T-helper 2 cell (primary cell): ENCODE measurements around the gene ZDHHC11B.
A peak's percentile ranks its signal among the peaks of the same experiment; 100 is the strongest.
"Not testable (repeated sequence)": the region's sequence is repeated elsewhere in the genome, so short reads cannot be mapped to it uniquely, and the experiment has no call there.

Source experiments
- DNase-seq, 5 experiments: peaks; one replicate each; pipeline versions ENCODE4 v3.0.0 to v3.0.0-alpha.2; 2012 to 2022
- total RNA-seq, 2 donors: gene quantifications; one replicate each; lab custom pipeline; 2026; lab: John Stamatoyannopoulos, UW

Gene ZDHHC11B, protein sequence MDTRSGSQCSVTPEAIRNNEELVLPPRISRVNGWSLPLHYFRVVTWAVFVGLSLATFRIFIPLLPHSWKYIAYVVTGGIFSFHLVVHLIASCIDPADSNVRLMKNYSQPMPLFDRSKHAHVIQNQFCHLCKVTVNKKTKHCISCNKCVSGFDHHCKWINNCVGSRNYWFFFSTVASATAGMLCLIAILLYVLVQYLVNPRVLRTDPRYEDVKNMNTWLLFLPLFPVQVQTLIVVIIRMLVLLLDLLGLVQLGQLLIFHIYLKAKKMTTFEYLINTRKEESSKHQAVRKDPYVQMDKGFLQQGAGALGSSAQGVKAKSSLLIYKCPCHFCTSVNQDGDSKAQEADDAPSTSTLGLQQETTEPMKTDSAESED
- 53.3 to 61.7 reads per million in 2 donors for total RNA-seq

DNA sequence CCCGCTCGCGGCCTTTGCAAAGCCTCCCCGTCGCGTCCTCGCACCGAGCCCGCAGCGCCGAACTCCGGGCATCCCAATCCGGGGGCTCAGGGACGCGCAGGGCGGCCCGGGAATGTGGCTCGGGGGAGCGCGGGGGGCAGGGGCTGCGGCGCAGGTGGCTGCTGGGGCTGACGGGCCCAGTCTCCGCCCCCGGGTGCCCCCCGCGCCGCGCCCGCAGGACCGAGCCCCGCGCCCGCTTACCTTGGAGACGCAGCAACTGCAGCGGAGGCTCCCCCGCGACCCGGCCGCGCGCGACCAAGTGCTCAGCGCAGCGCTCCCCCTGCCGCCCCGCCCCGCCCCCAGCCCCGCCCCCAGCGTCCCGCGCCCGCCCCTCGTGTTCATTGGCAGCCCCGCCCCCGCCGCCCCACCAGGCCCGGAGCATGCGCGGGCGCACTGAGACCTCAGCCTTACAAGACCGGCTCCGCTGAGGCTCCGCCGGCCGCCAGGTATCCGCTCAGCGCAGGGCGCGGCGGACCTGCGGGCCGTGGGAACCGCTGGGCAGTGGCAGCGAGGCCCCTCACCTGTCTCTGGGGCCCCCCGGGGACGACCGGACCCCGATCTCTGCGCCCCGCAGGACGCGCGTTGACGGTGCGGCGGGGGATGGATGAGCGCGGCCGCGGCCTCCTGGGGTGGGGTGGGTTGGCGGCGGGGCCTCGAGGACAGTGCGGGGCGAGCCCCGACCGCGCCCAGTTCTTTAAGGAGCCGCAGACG lies at the start of gene ZDHHC11B:
ZDHHC11B (minus strand) TSS at position 302 of the 750 bp plus-strand sequence. CDS start 17,810 bp downstream, outside the sequence.
- peak; percentile 72 to 93 (median 79) for DNase-seq

DNA sequence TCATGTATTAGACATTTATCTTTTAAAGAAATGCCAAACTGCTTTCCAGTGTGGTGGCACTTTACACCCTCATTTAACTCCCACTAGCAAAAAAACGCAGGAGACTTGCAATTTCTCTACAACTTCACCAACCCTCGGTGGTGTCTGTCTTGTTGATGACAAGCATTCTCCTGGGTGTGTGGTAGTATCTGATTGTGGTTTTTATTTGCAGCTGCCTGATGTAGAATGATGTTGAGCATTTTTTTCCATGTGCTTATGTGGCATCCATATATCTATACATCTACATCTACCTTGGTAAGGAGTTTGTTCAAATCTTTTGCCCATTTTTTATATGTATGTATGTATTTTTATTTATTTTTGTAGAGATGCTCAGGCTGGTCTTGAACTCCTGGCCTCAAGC lies 49.5 kb upstream of the ZDHHC11B start:
- DNase-seq, result not testable (repeated sequence)

DNA sequence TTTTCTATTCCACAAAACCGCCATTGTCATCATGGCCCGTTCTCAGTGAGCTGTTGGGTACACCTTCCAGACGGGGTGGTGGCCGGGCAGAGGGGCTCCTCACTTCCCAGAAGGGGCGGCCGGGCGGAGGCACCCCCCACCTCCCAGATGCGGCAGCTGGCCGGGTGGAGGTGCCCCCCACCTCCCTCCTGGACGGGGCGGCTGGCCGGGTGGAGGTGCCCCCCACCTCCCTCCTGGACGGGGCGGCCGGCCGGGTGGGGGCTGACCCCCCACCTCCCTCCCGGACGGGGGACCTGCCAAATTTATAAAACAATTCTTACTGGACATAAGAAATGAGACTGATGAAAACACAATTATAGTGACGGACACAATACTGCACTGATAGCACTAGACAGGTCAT lies 43.7 kb upstream of the ZDHHC11B start:
- not testable (repeated sequence) for DNase-seq

DNA sequence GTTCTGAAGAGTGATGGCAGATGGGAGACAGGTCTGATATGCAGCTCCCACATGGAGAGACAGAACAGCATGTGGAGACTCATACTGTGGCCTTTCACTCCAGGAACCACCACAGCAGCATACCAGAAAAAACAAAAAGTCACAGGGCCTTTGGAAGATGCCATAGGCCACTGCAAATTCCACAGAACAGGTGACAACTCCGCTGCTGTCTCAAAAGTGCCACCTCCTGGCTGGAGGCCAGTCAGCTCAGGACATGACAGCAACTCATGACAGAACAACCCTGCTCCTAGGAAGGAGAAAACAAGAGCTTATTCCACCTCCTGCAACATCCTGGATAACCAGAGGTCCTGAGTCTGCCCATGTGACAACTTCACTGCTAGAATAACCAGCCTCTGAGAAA lies 41.0 kb upstream of the ZDHHC11B start:
- DNase-seq, result not testable (repeated sequence)

DNA sequence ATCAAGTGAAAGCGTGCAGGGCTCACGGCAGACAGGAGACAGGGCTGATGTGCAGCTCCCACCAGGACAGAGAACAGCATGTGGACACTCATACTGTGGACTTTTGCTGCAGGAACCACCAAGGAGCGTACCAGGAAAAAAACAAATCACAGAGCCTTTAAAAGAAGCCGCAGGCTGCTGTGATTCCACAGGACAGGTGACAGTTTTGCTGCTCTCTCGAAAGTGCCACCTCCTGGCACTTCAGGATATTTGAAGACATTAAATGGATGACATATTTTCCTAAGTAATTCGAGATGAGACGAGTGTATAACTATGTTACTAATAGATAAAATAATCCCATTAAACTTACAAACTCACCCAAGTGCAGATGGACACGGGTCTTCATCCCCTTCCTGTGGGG lies 37.0 kb upstream of the ZDHHC11B start:
- no peak for DNase-seq

DNA sequence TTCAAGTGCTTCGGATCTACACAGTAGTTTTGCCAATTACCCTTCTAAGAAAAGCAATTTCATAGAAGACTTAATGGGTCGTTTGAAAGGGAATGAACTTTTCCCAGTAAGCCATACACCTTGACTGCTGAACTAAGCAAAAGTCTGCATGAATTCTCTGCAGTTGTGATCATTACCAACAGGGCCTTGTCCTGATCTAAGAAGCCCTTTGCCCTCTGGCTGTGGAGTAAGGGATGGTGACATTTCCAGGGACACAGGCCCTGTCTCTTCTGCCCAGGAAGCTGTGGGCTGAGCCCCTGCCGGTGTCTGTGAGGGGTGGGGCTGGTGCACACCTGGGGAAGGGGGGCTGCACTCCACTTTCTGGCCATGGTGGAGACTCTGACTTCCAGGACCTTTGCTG lies 35.7 kb upstream of the ZDHHC11B start:
- no peak for DNase-seq

DNA sequence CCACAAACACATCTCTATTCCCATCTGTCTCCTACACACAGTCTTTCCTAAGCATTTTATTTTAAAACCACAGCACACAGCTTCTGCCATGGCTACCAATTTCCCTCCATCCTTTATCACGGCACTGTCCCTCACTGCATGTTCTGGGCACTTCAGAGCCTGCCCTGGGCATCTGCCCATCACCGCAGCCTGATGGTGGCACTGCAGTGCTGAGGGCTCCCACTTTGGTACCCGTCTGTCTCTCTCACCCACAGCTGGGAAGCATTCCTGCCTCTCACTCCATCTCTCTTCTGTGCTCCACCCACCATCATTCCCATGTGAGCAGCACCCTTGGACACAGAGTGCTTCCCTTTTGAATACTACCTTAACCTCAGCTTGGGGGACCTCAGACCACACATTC lies 34.5 kb upstream of the ZDHHC11B start:
- DNase-seq, result no peak

DNA sequence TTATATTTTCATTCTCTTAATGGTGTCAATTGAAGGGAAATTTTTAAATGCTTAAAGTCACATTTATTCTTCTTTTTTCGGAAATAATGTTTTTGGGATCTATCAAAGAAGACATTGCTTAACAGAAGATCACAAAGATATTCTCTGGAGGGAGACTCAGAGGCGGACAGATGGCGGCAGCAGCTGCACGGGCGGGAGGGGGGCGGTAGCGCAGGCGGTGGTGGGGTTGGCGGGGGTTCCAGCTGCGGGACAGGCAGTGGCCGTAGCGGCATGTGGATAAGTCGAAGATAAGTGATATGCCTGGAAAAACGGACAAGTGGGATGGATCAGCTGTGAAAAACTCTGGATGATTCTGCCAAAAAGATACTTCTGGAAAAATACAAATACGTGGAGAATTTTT lies 31.6 kb upstream of the ZDHHC11B start:
- DNase-seq, result no peak

DNA sequence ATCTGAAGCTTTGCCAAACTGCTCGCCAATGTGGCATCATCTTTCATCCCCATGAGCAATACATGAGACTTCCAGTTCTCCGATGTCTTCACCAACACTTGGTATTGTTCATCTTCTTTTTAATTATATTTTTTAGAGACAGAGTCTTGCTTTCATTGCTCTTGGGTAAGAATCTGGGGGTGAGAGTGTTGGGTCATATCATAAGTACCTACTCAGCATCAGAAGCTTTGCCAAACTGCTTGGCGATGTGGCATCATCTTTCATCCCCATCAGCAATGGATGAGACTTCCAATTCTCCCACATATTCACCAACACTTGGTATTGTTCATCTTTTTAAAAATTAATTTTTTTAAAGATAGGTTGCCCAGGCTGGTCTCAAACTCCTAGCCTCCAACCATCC lies 30.9 kb upstream of the ZDHHC11B start:
- DNase-seq, result no peak

DNA sequence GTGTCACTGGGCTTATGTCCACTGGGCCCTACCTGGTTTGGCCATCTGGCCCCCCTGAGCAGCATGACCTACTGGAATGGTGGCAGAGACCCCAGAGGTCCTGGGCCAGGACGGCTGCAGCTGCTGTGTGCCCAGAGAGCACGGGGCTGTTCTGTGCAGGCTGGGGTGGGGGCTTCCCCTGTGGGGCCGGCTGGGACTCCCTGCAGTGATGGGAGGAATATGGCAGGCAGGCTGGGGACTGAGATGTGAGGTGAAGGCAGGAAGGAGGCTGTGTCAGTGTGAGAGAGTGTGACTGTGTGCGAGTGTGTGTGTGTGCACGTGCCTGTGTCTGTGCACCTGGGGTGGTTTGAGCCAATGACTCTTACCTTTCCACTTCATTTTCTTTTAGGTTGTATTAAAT lies 29.0 kb upstream of the ZDHHC11B start:
- DNase-seq, result not testable (repeated sequence)

DNA sequence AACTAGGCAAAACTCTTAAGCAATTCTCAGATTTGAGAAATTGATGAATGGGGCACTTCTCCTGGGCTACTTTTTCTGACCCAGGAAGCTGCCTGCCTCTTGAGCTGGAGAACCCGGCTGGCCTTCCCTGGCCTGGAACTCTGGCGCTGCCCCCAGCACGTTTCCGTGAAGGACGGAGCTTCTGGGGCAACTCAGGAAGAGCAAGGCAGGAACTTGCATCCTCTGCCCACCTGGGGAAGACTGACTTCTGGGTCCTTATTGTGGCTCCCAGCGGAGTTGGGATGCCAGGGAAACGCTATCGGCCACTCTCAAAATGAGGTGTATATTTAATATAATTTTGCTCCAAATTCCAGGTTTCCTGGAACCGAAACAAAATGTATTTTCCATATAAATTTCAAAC lies 26.9 kb upstream of the ZDHHC11B start:
- DNase-seq, result not testable (repeated sequence)

DNA sequence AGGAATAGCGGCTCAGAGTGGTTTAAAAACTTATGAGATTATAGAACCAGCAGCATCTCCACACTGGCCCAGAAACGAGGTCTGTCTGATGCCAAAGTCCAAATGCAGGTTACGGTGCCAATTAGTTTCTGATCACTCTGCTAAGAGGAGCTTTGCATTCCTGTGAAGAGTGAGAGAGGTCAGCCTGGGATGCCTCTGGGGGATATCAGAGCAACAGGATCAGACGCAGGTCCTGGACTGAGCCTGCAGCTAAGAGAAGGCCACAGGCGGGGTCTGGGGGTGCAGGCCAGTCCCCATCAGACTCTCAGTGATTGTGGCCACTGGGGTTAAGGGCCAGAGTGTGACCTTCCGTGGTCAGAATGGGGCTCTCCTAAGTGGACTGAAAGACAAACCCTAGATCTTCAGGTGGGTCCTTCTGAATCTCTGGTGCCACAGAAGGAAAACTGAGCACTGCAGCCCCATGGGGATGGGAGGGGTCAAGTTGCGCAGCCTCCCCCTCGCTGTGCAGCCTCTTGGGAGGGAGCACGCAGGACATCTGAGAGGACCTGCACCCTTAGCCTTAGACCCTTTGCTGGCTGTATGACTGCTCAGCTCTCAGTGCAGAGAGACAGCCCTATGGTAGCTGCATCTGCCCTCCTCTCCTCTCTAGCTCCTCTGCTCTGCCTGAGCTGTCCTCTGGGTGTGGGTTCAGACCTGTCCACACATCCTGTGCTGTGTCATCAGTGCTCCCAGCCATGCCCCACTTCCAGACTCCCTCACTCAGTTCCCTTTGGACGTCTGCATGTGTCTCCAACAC lies 23.4 kb upstream of the ZDHHC11B start:
- DNase-seq, result not testable (repeated sequence)

DNA sequence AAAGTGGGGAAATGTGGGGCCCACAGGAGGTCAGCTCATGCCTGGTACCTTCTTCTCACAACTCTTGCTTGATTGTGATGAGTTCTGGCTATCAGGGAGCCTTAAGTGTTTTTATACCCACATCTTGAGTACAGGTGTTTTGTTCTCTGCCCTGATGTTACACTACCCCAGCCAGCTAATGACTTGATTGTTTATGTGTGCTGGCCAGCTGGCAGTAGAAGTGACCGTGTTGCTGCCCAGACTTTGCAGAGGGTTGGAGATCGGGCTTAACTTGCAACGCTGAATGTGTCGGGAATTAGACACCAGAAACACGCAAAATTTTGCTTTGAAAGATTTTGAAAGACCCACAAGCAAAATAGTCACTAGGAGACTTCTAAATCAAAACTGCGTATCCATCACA lies 16.9 kb upstream of the ZDHHC11B start:
- DNase-seq, result no peak

DNA sequence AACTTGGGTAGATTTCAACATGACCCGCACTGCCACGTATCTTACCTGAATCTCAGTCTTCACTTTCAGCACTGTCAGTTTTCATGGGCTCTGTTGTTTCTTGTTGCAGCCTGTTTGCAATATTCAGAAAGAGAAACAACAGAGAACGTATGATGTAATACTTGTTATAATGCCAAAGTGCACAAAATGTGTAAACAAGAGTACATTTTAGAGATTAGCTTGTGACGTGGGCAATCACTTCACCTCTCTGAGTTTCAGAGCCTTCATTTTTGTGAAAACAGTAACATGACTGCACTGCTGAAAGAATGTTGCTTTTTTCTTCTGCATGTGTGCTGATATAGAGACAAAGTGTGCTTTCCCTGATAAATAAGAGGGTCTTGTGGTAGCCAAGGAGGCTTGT lies 16.5 kb upstream of the ZDHHC11B start:
- not testable (repeated sequence) for DNase-seq

DNA sequence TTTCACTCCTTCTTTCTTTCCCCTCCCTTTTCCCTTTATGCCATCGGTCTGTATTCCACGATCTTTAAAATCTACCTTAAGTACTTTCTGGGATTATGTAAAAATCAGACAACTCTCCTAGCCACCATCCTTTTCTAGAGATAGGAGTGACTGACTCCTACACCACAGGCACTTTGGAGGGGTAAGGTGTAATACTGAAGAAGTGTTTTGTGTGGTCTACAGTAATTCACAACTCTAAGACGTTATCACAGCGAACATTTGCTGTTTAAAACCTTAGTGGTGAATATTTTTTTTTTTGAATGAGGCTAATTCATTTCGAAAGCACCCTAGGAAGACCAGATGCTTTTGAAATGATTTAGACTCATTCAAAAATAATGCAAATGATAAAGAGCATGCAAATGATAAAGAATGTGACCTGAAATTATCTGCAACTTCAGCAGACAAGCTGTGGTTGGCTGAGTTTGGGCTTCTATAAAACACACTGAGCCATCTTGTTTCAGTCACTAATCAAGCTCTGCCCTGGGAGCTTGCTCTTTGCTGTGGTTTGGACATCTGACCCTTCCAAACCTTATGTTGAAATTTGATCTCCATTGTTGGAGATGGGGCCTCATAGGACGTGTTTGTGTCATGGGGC lies 14.1 kb upstream of the ZDHHC11B start:
- peak in 1 of 5 experiments; percentile 42 for DNase-seq

DNA sequence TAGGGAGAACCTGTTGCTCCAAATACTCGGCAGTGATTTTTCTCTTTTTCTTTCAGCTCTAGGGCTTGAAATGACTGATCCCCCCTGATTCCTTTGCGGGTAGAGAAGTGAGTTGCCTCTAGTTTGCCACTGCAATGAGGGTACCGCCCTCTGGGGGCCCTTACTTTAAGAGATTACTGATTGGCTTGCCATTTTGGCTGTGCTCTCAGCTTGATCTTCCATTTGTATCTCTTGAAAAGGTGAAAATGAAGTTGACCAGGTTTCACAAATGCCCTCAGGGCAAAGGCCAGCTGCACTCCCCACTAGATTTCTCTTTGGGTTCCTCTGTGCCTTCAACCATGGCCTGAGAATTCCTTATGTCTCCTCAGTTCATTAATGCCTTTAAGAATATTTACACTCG lies 13.5 kb upstream of the ZDHHC11B start:
- DNase-seq, result not testable (repeated sequence)

DNA sequence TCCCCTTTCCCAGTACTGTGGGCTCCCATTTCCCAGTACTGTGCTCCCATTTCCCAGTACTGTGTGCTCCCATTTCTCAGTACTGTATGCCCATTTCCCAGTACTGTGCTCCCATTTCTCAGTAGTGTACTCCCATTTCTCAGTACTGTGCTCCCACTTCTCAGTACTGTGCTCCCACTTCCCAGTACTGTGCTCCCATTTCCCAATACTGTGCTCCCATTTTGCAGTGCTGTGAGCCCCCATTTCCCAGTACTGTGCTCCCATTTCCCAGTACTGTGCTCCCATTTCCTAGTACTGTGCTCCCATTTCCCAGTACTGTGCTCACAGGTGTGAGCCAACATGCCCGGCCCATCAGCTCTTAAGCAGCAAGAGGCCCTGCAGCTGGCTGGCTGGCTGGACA lies 11.3 kb upstream of the ZDHHC11B start:
- DNase-seq, result not testable (repeated sequence)

DNA sequence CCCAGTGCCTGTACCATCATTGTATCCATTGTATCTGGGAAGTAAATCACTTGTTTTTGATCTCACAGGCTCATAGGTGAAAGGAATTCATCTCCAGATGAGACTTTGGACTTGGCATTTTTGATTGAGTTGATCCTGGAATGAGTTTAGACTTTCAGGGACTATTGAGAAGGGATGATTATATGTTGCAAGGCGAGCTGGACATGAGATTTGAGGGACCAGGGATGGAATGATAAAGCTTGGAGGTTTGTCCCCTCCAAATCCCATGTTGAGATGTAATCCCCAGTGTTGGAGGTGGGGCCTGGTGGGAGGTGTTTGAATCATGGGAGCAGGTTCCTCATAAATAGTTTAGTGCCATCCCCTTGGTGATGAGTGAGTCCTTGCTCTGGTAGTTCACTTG lies 10.4 kb upstream of the ZDHHC11B start:
- not testable (repeated sequence) for DNase-seq

DNA sequence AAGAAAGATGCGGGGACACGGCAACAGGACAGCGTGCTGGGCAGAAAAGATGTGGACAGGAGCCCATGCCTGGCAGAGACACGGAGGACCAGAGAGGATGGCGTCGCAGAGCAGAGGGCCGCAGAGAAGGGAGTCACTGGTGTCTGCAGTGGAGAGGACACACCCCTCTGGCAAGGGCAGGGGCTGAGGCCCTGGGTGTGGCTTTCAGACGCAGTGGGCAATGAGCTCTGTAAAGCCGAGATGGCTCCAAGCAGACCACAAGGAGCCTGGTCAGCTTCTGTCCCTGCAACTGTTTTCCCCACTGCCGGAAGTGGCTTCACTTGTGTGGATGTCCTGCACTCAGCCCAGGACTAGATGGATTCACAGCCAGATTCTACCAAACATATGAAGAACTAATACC lies 4.2 kb upstream of the ZDHHC11B start:
- DNase-seq, result not testable (repeated sequence)

DNA sequence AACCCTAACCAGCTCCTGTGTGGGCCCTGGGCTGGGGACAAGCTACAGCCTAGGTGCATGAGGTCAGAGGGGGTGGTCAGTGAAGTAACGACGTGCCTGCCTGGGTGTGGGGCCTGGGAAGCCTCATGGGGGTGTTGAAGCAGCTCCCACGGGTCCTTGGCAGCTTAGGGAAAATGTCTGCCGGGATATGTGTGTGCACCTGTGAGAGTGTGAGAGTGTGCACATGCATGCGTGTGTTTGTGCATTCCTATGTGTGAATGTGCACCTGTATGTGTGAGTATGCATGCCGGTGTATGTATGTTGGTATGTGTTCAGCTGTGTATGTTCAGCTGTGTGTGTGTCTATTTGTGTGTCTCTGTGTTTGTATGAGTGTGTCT lies 3.3 kb upstream of the ZDHHC11B start:
- not testable (repeated sequence) for DNase-seq

DNA sequence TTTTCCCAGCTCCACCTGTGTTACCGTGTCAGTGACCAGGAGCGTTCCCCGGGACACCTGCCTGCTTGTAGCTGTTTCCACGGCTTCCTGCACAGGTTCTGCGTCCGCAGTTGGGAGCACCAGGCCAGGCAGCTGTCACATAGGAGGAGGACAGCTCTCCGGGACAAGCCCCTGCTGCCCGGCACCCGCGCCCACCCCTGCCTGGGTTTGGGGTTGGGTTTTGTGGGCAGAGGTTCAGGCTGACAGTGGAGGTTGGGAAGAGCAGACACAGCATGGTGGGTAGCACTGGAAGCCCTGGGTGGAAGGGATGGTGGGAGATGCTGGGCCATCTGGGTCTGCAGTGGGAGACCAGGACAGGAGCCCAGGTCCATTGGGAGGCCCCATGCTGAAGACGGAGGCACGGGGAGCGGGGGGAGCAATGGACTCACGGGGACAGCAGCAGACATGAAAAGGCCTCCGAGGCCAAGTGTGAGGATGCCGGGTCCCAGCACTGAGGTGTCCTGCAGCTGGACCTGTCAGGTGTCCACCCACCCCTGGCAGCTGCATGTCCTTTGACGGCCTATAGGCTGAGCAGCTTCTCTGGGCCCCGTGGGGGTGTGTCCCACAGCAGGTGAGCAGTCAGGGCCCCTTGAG lies 2.8 kb upstream of the ZDHHC11B start:
- DNase-seq, result not testable (repeated sequence)

DNA sequence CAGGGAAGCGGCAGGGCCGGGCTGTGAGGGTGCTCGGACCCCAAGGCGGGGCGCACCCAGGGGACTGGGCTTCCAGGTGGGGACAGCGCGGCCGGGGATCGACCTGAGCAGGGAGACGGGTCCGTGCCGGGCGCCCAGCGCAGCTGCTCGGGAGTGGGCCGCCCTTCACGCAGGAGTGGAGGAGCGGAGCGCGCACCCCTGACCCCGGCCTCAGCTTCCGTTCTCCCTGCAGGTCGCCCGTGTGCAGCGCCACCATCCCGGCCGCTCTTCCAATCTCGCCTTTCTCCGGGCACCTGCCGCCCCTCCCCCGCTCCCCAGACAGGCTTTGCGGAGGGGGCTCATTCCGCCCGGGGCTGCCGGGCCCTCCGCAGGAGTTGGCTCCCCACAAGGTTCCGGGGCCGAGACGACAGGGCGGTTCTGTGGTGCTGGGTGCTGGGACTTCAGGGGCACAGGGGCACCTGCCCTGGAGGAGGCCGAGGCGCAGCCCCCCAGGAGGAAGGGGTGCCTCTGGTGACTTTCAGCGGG lies 714 bp upstream of the ZDHHC11B start:
- DNase-seq, result peak in 1 of 5 experiments; percentile 9
